Activated T-cell treated with anti-CD3 and anti-CD28 coated beads for 4 hours (primary cell): Measurements from ENCODE around the gene FOXK2.
"Not testable (repeated sequence)": the region's sequence is repeated elsewhere in the genome, so short reads cannot be mapped to it uniquely, and the experiment has no call there.

Experiments
- DNase-seq: peaks from one replicate; pipeline ENCODE4 v3.0.0-alpha.2; 2020

FOXK2 gene

DNA sequence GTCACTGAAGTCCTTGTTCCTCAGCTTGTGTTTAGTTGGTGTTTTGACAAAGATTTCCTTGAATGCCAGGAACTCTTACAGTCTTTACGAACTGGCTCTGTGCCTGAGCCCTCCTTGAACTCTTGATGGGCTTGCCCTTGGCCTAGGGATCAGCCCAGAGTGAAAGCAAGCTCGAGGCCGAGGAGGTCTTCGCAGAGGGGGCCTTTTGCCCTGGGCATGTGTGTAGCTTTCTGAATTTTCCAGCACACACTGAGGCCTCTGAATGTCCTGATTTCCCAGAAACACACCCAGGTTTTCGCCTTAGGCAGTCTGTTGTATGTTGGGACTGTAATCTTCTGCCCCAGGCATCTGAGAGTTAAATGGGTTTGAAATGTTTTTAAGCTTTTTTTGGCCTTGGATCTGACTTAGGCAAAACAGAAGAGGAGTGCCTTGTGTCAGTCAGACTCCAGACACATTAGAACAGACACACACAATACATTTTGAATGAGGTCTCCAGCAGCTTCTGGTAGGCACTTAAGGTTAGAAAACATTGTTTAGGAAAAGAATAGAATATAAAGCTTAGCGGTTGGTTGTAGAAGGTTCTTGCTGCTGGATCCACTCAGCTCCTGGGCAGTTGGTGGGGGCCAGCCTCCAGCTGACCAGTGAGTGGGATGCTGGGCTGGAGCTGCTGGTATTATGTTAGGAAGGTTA lies 17.1 kb downstream of the FOXK2 start:
- DNase-seq = no peak

DNA sequence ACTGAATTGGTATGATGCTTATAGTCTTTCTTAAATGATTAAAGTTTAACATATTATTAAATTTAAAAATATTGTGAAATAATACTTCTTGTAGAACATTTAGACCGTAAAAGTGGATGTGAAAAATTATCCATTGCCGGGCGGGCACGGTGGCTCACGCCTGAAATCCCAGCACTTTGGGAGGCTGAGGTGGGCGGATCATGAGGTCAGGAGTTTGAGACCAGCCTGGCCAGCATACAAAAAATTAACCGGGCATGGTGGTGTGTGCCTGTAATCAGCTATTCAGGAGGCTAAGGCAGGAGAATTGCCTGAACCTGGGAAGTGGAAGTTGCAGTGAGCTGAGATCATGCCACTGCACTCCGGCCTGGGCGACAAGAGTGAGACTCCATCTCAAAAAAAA lies 17.7 kb downstream of the FOXK2 start:
- not testable (repeated sequence) for DNase-seq

DNA sequence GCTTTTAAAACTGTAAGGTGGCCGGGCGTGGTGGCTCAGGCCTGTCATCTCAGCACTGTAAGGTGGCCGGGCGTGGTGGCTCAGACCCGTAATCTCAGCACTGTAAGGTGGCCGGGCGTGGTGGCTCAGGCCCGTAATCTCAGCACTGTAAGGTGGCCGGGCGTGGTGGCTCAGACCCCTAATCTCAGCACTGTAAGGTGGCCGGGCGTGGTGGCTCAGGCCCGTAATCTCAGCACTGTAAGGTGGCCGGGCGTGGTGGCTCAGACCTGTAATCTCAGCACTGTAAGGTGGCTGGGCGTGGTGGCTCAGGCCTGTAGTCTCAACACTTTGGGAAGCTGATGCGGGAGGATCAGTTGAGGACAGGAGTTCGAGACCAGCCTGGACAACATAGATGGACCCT lies 19.5 kb downstream of the FOXK2 start:
- not testable (repeated sequence) for DNase-seq

DNA sequence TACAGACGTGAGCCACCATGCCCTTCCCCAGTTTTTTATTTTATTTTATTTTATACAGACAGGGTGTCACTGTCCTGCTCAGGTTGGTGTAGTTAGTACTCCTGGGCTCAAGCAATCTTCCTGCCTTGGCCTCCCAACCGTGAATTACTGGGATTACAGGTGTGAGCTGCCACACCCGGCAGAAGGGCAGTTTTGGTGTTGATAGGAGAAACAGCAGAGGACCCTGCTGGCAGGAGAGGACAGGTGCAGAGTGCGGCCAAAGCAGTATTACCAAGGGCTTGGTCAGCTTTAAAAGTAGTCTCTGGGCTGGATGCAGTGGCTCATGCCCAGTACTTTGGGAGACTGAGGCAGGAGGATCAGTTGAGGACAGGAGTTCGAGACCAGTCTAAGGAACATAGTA lies 22.9 kb downstream of the FOXK2 start:
- DNase-seq = no peak

DNA sequence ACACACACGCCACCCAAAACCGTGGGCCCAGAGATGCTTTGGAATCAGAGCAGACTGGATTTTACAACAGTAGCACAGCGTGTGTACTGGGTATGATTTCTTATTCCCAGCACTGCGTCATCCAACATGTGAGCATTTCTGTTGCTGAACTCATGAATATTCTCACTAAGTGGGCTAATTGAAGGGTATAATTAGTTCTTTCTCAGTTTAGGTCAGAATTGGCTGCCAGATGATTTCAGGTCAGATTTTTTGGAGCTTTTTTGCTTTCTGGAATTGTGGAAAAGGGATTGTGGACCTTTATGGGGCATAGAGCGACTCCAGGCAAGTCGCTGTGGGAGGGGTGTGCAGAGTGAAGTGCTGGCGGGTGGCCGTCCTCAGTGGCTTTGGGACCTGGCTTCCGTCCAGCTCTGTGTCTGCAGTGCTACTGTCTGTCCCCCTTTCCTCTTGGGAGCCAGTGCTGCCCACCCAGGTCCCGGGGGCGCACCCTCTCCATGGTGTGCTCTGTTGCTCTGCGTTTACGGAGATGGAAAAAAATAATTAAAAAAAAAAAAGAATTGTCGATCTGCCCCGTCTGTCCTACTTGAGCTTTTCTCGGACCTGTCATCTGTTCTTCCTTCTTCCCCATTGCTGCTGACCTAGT lies 25.0 kb downstream of the FOXK2 start:
- DNase-seq = no peak

DNA sequence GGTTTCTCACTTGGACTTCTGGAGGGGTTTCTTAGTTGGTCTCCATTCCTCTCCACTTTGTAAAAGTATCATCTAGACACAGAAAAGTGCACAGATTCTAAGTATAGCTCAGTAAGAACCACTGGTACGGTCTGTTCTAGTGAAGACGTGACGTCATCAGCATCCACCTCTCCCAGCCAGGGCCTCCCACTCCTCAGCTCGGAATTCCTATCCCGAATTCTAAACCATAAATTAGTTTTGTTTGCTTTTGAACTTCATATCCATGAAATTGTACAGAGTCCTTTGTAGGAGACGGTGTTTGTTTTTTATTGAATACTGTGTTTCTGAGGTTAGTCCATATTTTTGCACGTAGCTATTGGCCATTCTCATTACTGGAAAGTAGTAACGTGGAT lies 25.5 kb downstream of the FOXK2 start:
- DNase-seq = no peak

DNA sequence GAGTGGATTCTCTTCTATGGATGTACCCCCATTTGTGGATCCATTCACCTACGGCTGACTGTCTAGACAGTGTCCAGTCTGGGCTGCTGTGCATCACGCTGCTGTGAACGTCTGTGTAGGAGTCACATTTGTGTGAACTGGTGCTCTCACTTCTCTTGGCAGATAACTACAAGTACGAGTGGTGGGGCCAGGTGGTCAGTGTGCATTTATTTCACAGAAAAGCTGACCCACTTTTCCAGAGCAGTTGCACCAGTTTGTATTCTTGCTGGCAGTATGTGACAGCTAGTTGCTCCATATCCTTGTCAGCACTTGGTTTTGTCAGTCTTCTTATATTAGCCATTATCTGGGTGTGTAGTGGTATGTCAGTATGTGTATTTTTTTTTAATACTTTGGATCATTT lies 28.4 kb downstream of the FOXK2 start:
- no peak for DNase-seq

DNA sequence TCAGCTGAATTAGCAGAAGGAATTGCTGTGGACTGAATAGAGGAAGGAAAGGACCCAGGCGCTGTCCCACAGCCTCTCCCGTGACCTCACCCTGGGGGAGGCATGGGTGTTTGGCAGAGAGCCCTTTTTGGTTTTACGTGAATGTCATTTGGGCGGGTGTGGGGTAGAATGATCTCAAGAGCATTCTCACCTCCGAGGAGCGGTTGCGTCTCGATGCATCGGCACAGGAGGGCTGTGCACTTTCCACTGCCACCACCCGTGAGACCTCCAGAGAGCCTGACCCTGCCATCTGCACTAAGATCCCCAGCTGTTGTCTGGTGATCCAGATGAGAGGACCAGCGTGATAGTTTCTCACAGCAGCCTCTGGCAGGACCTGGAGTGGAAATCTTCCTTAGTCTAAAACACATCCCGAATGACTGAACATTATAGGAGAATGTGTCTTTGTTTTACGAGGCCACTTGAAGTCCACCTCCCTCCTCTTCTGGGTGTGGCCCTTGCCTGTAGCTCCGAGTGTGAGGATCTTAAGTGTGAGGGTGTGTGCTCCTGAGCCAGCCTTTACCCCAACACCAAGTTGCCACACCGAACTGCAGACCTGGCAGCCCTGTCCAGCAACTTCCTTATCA lies 29.3 kb downstream of the FOXK2 start:
- DNase-seq = no peak

GRCh38 chr17:82551779-82552457 lies 32.4 kb downstream of the FOXK2 start:
- DNase-seq = peak; percentile 63

DNA sequence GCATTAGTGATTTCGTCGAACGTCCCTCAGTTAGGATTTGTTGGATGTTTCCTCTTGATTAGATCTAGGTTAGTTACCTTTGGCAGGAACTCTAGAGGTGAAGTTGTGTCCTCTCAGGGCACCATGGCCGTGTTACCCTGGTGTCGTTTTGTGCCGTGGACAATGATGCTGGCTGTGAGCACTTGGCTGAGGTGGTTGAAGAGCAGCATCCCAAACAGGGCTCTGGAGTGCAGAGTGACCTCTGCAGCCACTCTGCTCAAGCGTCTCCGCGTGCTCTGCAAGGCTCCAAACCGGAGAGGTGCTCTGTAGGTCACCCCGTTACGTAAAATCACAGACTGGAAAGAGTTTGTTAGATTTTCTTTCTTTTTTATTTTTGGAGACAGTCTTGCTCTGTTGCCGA lies 33.0 kb downstream of the FOXK2 start:
- no peak for DNase-seq

GRCh38 chr17:82553210-82553930 lies 33.8 kb downstream of the FOXK2 start:
- no peak for DNase-seq

GRCh38 chr17:82557510-82557909 lies 38.0 kb downstream of the FOXK2 start:
- not testable (repeated sequence) for DNase-seq

GRCh38 chr17:82559566-82560251 lies 40.2 kb downstream of the FOXK2 start:
- no peak for DNase-seq

DNA sequence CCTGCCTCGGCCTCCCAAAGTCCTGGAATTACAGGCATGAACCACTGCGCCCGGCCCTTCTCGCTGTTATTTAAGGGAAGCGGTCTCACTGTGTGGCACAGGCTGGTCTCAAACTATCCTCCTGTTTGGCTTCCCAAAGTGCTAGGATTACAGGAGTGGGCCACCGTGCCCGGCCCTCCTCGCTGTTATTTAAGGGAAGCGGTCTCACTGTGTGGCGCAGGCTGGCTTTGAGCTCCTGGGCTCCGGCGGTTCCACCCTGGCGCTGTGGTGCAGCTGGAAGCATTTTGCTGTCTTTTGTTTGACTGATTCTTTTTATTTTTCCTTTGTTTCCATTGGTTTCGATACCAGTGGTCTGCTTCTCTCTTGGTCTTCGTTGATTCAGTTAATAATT lies 40.7 kb downstream of the FOXK2 start:
- no peak for DNase-seq

GRCh38 chr17:82560802-82561428 lies 41.4 kb downstream of the FOXK2 start:
- DNase-seq = no peak

GRCh38 chr17:82561429-82562035 lies 42.0 kb downstream of the FOXK2 start:
- DNase-seq = no peak

GRCh38 chr17:82562718-82563220 lies 43.2 kb downstream of the FOXK2 start:
- DNase-seq = not testable (repeated sequence)

DNA sequence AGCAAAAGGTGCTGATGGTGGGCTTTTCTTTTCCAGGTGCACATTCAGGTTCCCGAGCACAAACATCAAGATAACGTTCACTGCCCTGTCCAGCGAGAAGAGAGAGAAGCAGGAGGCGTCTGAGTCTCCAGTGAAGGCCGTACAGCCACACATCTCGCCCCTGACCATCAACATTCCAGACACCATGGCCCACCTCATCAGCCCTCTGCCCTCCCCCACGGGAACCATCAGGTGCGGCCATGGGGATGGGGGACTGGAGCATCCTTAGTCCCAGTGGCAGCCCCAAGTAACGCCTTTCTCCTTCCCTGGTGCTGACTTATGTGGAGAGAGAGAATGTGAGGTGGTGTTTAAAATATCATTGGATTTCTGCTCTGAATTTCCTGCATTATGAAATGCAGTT lies 43.8 kb downstream of the FOXK2 start:
- no peak for DNase-seq

- not testable (repeated sequence) for DNase-seq
These were observed 44.2 kb downstream of the FOXK2 start for GRCh38 chr17:82563745-82564144.

GRCh38 chr17:82564241-82564640 lies 44.7 kb downstream of the FOXK2 start:
- DNase-seq = no peak

DNA sequence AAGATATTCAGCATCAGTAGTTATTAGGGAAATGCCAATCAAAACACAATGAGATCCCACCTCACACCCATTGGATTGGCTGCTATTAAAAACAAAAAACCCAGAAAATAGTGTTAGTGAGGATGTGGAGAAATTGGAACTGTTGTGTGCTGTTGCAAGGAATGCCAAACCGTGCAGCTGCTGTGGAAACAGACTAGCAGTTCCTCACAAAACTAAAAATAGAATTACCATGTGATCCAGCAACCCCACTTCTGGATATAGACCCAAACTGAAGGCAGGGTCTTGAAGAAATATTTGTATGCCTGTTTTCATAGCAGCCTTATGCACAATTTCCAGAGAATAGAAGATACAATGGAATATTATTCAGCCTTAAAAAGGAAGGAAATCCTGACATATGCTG lies 46.0 kb downstream of the FOXK2 start:
- DNase-seq = no peak
